OCI-LY1 (cell line): Measurements from ENCODE around the gene EME2.

Experiments
- H2AFZ ChIP-seq: fragments of 200-600 bp; sonication (generic), shearing (Covaris generic); 2 replicates; pipeline ENCODE4 v1.6.0; 2014; ENCODE audit warnings: antibody characterized with exemption, mild to moderate bottlenecking, low read length
- H3F3A ChIP-seq: fragments of 200-600 bp; sonication (generic), shearing (Covaris generic); 2 replicates; pipeline ENCODE4 v1.6.0; 2014; ENCODE audit warnings: mild to moderate bottlenecking, antibody characterized with exemption, low read length, moderate library complexity; ENCODE audit not compliant: insufficient read depth
- H3K27ac ChIP-seq: fragments of 200-600 bp; sonication (generic); 2 replicates; pipeline ENCODE4 v1.5.1; 2014; ENCODE audit warnings: low read length, mixed run types, mild to moderate bottlenecking, low read depth; ENCODE audit not compliant: poor library complexity, severe bottlenecking
- H3K27me3 ChIP-seq: fragments of 200-600 bp; sonication (generic); 2 replicates; pipeline ENCODE4 v1.6.0; 2014; ENCODE audit warnings: antibody characterized with exemption, mild to moderate bottlenecking, low read length, moderate library complexity; ENCODE audit not compliant: insufficient read depth
- H3K36me3 ChIP-seq: fragments of 200-600 bp; sonication (generic); 2 replicates; pipeline ENCODE4 v1.6.1; 2014; ENCODE audit warnings: mild to moderate bottlenecking, antibody characterized with exemption, low read length, moderate library complexity, mixed read lengths; ENCODE audit not compliant: insufficient read depth
- H3K4me1 ChIP-seq: fragments of 200-600 bp; sonication (generic); 2 replicates; pipeline ENCODE4 v1.5.1; 2014; ENCODE audit warnings: mild to moderate bottlenecking, low read length, moderate library complexity; ENCODE audit not compliant: insufficient read depth, severe bottlenecking
- H3K4me2 ChIP-seq: fragments of 200-600 bp; sonication (generic), shearing (Covaris generic); 2 replicates; pipeline ENCODE4 v1.6.1; 2014; ENCODE audit warnings: low read length
- H3K4me3 ChIP-seq: fragments of 200-600 bp; sonication (generic); 2 replicates; pipeline ENCODE4 v1.5.1; 2014; ENCODE audit warnings: low read length, low read depth, mild to moderate bottlenecking, mixed read lengths; ENCODE audit not compliant: poor library complexity, severe bottlenecking
- H3K79me2 ChIP-seq: fragments of 200-600 bp; shearing (Covaris generic); 2 replicates; pipeline ENCODE4 v1.6.1; 2016; ENCODE audit warnings: mixed run types, low read length, mixed read lengths; ENCODE audit not compliant: insufficient read depth
- H3K9ac ChIP-seq: fragments of 200-600 bp; sonication (generic), shearing (Covaris generic); 2 replicates; pipeline ENCODE4 v1.6.1; 2014; ENCODE audit warnings: mild to moderate bottlenecking, low read length, mixed read lengths
- H3K9me2 ChIP-seq: fragments of 200-600 bp; sonication (generic), shearing (Covaris generic); 2 replicates; pipeline ENCODE4 v1.6.1; 2014; ENCODE audit warnings: low read depth, mild to moderate bottlenecking, low read length, mixed read lengths
- H3K9me3 ChIP-seq: fragments of 200-600 bp; shearing (Covaris generic); 2 replicates; pipeline ENCODE4 v1.6.1; 2014; ENCODE audit warnings: low read length, mixed read lengths
- H4K20me1 ChIP-seq: fragments of 200-600 bp; sonication (generic), shearing (Covaris generic); 2 replicates; pipeline ENCODE4 v1.6.0; 2016; ENCODE audit warnings: mild to moderate bottlenecking, low read length; ENCODE audit not compliant: insufficient read depth
- EZH2 ChIP-seq: fragments of 200-600 bp; sonication (generic), shearing (Covaris generic); IDR thresholded peaks from 2 replicates; pipeline ENCODE4 v1.8.0; 2017; ENCODE audit warnings: borderline replicate concordance, mixed run types, mild to moderate bottlenecking, antibody characterized with exemption, low read length, moderate library complexity, mixed read lengths
- TF ChIP-seq, protein P1 (sequence below): fragments of 200-600 bp; sonication (generic), shearing (Covaris generic); IDR thresholded peaks from 2 replicates; pipeline ENCODE4 v1.5.1; 2017; ENCODE audit warnings: mild to moderate bottlenecking, antibody characterized with exemption, low read length, moderate library complexity, mixed read lengths

The EME2 gene

DNA sequence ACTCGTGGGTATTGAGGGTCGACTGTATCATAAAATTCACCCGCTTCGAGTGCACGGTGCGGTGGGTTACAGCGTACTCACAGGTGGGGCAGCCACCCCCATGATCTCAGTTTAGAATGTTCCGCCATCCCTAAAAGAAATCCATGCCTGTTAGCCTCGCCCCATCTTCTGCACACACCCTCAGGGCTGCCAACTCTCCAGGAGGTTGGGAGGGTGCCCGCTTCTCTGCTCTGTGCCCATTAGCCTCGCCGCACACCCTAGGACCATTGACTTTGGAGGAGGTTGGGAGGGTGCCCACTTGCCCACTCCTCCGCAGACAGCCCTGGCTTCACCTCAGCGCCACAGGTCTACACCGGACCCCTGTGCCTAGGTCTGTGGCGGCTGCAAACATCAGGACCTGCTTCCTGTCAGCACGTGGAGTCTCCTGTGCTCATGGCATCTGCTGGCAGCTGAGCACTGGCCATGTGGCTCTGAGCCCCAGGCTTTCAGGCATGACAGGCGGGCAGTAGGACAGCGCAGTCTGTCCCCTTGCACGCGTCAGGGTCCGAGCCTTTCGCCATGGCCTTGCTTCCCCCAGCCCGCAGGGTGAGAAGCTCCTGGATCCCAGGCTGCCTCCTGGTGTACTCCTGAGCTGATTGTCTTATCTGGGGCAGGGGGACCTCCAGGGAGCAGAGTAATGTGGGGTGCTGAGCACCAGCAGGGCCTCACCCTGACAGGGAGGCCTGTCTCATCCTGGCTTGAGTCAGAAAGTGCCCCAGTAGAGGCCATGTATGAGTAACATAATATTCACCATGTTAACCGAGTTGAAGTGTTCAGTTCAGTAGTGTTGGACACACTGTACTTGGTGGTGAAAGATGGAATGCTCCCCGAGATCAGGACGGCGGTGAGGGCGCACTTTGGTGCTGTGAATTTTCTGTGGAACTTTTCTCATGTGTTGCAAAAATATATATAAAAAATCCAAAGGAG, 23.2 kb upstream of the EME2 start:
- no peak overlapping the region for H3K4me3 ChIP-seq
- H3K27me3 ChIP-seq: no peaks in the 10 kb centered on the region
- no peak overlapping the region for H3K27ac ChIP-seq
- no peaks in the 10 kb centered on the region for H3K79me2 ChIP-seq
- no peaks in the 10 kb centered on the region for H3K4me1 ChIP-seq
- H4K20me1 ChIP-seq: no peaks in the 10 kb centered on the region
- H2AFZ ChIP-seq: no peak overlapping the region
- H3K9me3 ChIP-seq: no peaks in the 10 kb centered on the region
- no peak overlapping the region for H3K4me2 ChIP-seq
- no peak overlapping the region for H3K9ac ChIP-seq
- H3F3A ChIP-seq: no peaks in the 10 kb centered on the region
- H3K9me2 ChIP-seq: no peaks in the 10 kb centered on the region
- TF ChIP-seq, protein P1, sequence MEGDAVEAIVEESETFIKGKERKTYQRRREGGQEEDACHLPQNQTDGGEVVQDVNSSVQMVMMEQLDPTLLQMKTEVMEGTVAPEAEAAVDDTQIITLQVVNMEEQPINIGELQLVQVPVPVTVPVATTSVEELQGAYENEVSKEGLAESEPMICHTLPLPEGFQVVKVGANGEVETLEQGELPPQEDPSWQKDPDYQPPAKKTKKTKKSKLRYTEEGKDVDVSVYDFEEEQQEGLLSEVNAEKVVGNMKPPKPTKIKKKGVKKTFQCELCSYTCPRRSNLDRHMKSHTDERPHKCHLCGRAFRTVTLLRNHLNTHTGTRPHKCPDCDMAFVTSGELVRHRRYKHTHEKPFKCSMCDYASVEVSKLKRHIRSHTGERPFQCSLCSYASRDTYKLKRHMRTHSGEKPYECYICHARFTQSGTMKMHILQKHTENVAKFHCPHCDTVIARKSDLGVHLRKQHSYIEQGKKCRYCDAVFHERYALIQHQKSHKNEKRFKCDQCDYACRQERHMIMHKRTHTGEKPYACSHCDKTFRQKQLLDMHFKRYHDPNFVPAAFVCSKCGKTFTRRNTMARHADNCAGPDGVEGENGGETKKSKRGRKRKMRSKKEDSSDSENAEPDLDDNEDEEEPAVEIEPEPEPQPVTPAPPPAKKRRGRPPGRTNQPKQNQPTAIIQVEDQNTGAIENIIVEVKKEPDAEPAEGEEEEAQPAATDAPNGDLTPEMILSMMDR: no peak
- TF ChIP-seq EZH2: no peak
- H3K36me3 ChIP-seq: peaks cover 60% of the 10 kb centered on the region

DNA sequence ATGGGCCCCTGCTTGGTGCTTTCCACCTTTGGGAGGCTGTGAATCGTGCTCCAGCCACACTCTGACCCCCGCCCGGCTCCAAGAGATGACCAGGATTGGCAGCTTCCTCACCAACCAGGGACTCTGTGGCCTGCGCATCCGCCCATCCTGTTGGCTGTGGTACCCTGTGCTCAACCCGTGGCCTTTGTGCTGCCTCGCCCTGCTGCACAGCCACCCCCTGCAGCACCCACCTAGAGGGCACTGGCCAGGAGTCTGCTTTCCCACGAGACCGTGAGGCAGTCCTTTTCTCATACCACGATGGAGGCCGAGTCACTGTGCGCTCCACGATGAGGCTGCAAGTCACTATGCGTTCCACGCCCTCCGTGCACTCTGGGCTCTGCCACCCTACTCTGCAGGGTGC, 20.7 kb upstream of the EME2 start:
- no peaks in the 10 kb centered on the region for H3K79me2 ChIP-seq
- no peak overlapping the region for H2AFZ ChIP-seq
- H3K4me1 ChIP-seq: no peaks in the 10 kb centered on the region
- TF ChIP-seq EZH2: no peak
- TF ChIP-seq, protein P1: no peak
- no peak overlapping the region for H3K4me3 ChIP-seq
- no peak overlapping the region for H3K9ac ChIP-seq
- no peaks in the 10 kb centered on the region for H3K9me3 ChIP-seq
- no peaks in the 10 kb centered on the region for H3K9me2 ChIP-seq
- no peak overlapping the region for H3K4me2 ChIP-seq
- H3K36me3 ChIP-seq: peaks cover 60% of the 10 kb centered on the region
- no peak overlapping the region for H3K27ac ChIP-seq
- H3F3A ChIP-seq: no peaks in the 10 kb centered on the region
- no peaks in the 10 kb centered on the region for H3K27me3 ChIP-seq
- H4K20me1 ChIP-seq: no peaks in the 10 kb centered on the region

DNA sequence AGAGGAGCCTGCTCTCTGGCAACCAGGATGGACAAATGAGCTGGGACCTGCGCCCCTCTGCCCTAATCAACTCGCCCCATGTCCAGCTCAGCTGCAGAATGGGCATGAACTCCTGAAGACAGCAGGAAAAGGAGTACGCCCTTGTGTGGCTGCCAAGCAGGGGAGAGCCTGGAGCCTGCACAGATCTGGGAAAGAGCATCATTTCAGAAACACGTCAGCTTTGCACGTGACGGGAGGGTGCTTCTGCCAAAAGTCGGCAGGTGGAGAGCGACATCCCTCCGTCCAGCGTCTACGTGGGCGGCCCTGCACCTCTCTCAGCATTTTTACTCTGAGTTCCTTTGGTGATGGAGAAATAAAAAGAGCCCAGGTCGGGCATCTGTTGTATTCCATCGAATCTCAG, 19.8 kb upstream of the EME2 start:
- H3K27me3 ChIP-seq: no peaks in the 10 kb centered on the region
- H3K9ac ChIP-seq: no peak overlapping the region
- H3K9me3 ChIP-seq: no peaks in the 10 kb centered on the region
- no peak overlapping the region for H3K27ac ChIP-seq
- no peaks in the 10 kb centered on the region for H3K9me2 ChIP-seq
- H3K4me3 ChIP-seq: no peak overlapping the region
- no peaks in the 10 kb centered on the region for H3K4me1 ChIP-seq
- no peaks in the 10 kb centered on the region for H3F3A ChIP-seq
- no peak overlapping the region for H2AFZ ChIP-seq
- no peaks in the 10 kb centered on the region for H3K79me2 ChIP-seq
- peaks cover 52% of the 10 kb centered on the region for H3K36me3 ChIP-seq
- H4K20me1 ChIP-seq: no peaks in the 10 kb centered on the region
- TF ChIP-seq, protein P1: no peak
- H3K4me2 ChIP-seq: no peak overlapping the region
